ENCODE data around the gene INSL3. TPM values are rescaled to one million over a fixed set of nuclear protein-coding genes. Genes with fewer than 3 reads are reported as not detected.
"Not testable (repeated sequence)": the region's sequence is repeated elsewhere in the genome, so short reads cannot be mapped to it uniquely, and the experiment has no call there.

The INSL3 gene
- total RNA-seq, 1 donor from 2014 or later = not detected

DNA sequence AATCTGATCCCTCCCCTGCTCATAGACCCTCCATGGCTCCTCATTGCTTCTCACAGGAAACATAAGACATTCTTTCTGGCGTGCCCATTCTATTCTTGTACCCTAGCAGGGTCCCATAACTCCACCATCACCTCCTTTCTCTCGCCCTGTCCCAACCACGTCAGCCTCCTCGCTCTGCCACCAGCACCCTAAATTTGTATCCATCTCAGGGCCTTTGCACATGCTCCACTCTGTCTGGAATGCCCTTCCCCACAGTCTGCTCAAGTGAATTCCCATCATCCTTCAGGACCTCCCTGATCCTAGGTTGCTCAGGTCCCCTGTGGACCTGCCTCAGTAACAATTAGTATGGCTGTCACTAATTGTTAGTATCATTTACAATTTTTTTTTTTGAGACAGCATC lies 15.9 kb downstream of the INSL3 start:
- no peak overlapping the region for H3K4me3 Mint-ChIP-seq (ENCODE audit: unreplicated experiment)
- no peak overlapping the region for H3K27ac Mint-ChIP-seq (ENCODE audit: unreplicated experiment)
- Histone ChIP-seq H2AFZ (ENCODE audit: low read depth, low read length) (no peak overlapping the region), H3K79me2 (ENCODE audit: insufficient read depth, low read length) (no peaks in the 10 kb centered on the region), H3K27ac (ENCODE audit: low read depth, low read length) (no peak overlapping the region), H4K20me1 (ENCODE audit: insufficient read depth, low read length) (no peaks in the 10 kb centered on the region), H3K9ac (ENCODE audit: low read length) (no peak overlapping the region), H3K4me3 (ENCODE audit: insufficient read depth, low read depth, low read length) (no peak overlapping the region), H3K27me3 (ENCODE audit: insufficient read depth, low read length) (no peaks in the 10 kb centered on the region), H3K36me3 (ENCODE audit: insufficient read depth, low read length) (no peaks in the 10 kb centered on the region), H3K4me2 (ENCODE audit: low read length) (no peak overlapping the region), H3K9me3 (ENCODE audit: insufficient read depth, low read depth, low read length) (no peaks in the 10 kb centered on the region), H3K4me1 (ENCODE audit: insufficient read depth, low read length) (no peaks in the 10 kb centered on the region)
- H3K27me3 Mint-ChIP-seq (ENCODE audit: low read depth, unreplicated experiment) = peaks cover 23% of the 10 kb centered on the region
- no peaks in the 10 kb centered on the region for H3K4me1 Mint-ChIP-seq (ENCODE audit: low read depth, unreplicated experiment)
- H3K36me3 Mint-ChIP-seq (ENCODE audit: low read depth, unreplicated experiment) = no peaks in the 10 kb centered on the region
- TF ChIP-seq, protein P1, sequence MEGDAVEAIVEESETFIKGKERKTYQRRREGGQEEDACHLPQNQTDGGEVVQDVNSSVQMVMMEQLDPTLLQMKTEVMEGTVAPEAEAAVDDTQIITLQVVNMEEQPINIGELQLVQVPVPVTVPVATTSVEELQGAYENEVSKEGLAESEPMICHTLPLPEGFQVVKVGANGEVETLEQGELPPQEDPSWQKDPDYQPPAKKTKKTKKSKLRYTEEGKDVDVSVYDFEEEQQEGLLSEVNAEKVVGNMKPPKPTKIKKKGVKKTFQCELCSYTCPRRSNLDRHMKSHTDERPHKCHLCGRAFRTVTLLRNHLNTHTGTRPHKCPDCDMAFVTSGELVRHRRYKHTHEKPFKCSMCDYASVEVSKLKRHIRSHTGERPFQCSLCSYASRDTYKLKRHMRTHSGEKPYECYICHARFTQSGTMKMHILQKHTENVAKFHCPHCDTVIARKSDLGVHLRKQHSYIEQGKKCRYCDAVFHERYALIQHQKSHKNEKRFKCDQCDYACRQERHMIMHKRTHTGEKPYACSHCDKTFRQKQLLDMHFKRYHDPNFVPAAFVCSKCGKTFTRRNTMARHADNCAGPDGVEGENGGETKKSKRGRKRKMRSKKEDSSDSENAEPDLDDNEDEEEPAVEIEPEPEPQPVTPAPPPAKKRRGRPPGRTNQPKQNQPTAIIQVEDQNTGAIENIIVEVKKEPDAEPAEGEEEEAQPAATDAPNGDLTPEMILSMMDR (IDR thresholded peaks at IDR 0.05; ENCODE audit: insufficient read depth, low read depth, low read length) = no peak
- no peak for TF ChIP-seq EZH2 (IDR thresholded peaks at IDR 0.05; ENCODE audit: insufficient read depth, low read length)
- no peak for DNase-seq (ENCODE audit: low read depth)
- H3K9me3 Mint-ChIP-seq (ENCODE audit: unreplicated experiment) = no peaks in the 10 kb centered on the region
- no peak for FAIRE-seq

DNA sequence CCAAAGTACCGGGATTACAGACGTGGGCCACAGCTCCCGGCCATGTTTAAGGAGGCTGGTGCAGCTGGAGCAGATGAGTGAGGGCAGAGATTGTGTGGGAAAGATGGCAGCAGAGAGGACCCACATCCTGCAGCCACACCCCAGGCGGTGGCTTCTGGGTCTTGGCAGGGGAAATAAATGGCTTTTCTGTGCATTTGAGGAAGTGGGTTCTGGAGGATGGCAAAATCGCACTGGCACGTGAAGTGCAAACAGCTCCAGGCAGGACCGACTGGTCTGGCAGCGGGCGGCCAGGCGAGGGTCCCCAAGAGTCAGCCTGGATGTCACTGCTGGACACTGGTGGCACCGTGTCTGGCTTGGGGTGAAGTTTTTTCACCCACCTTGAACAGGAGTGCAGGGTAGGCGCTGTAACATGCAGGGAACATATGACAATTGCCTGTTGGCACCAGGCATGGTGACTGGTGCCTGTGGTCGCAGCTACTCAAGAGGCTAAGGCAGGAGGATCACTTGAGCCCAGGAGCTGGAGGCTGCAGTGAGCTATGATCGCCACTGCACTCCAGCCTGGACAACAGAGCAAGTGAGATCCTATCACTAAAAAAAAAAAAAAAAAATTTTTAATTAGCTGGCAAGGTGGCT lies 17.9 kb downstream of the INSL3 start:
- Mint-ChIP-seq H3K27ac (ENCODE audit: unreplicated experiment) (no peak overlapping the region), H3K36me3 (ENCODE audit: low read depth, unreplicated experiment) (no peaks in the 10 kb centered on the region), H3K9me3 (ENCODE audit: unreplicated experiment) (no peaks in the 10 kb centered on the region), H3K27me3 (ENCODE audit: low read depth, unreplicated experiment) (peaks cover 28% of the 10 kb centered on the region), H3K4me3 (ENCODE audit: unreplicated experiment) (no peak overlapping the region), H3K4me1 (ENCODE audit: low read depth, unreplicated experiment) (no peaks in the 10 kb centered on the region)
- Histone ChIP-seq H3K27ac (ENCODE audit: low read depth, low read length) (no peak overlapping the region), H3K4me3 (ENCODE audit: insufficient read depth, low read depth, low read length) (no peak overlapping the region), H2AFZ (ENCODE audit: low read depth, low read length) (no peak overlapping the region), H3K4me2 (ENCODE audit: low read length) (no peak overlapping the region), H3K9me3 (ENCODE audit: insufficient read depth, low read depth, low read length) (no peaks in the 10 kb centered on the region), H4K20me1 (ENCODE audit: insufficient read depth, low read length) (no peaks in the 10 kb centered on the region), H3K4me1 (ENCODE audit: insufficient read depth, low read length) (no peaks in the 10 kb centered on the region), H3K27me3 (ENCODE audit: insufficient read depth, low read length) (no peaks in the 10 kb centered on the region), H3K36me3 (ENCODE audit: insufficient read depth, low read length) (no peaks in the 10 kb centered on the region), H3K79me2 (ENCODE audit: insufficient read depth, low read length) (no peaks in the 10 kb centered on the region), H3K9ac (ENCODE audit: low read length) (no peak overlapping the region)
- TF ChIP-seq, protein P1 (IDR thresholded peaks at IDR 0.05; ENCODE audit: insufficient read depth, low read depth, low read length) = no peak
- DNase-seq (ENCODE audit: low read depth) (no peak), FAIRE-seq (no peak)

DNA sequence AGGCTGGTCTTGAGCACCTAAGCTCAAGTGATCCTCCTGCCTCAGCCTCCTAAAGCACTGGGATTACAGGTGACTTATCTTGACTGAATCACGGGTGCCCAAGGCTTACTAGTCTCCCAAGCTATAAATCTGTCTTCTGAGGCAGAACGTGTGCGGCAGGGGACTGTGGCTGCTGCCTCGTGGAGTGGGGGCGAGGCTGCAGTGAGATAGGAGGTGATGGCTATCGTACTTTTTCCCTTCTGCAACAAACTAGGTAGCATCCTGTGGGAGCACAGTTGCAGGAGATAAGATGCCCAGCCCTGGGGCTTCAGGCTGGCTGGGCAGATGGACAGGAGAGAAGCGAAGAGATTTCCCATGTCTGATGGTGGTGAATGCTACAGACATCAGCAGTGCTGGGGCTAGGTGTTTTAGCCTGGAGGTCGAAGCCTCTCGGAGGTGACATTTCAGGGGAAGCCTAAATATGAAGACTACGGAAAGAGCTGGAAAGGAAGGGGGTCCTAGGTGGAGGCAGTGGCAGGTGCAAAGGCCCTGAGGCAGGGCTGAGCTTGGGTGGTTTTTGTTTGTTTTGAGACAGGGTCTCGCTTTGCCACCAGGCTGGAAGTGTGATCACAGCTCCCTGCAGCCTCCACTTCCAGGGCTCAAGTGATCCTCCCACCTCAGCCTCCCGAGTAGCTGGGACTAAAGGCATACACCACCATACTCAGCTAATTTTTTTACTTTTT lies 19.0 kb downstream of the INSL3 start:
- Mint-ChIP-seq H3K9me3 (ENCODE audit: unreplicated experiment) (no peaks in the 10 kb centered on the region), H3K27me3 (ENCODE audit: low read depth, unreplicated experiment) (peaks cover 33% of the 10 kb centered on the region), H3K4me1 (ENCODE audit: low read depth, unreplicated experiment) (peaks cover 2% of the 10 kb centered on the region), H3K4me3 (ENCODE audit: unreplicated experiment) (no peak overlapping the region), H3K36me3 (ENCODE audit: low read depth, unreplicated experiment) (no peaks in the 10 kb centered on the region), H3K27ac (ENCODE audit: unreplicated experiment) (no peak overlapping the region)
- Histone ChIP-seq H3K4me3 (ENCODE audit: insufficient read depth, low read depth, low read length) (no peak overlapping the region), H3K4me1 (ENCODE audit: insufficient read depth, low read length) (no peaks in the 10 kb centered on the region), H4K20me1 (ENCODE audit: insufficient read depth, low read length) (no peaks in the 10 kb centered on the region), H3K9me3 (ENCODE audit: insufficient read depth, low read depth, low read length) (no peaks in the 10 kb centered on the region), H3K79me2 (ENCODE audit: insufficient read depth, low read length) (no peaks in the 10 kb centered on the region), H3K4me2 (ENCODE audit: low read length) (no peak overlapping the region), H3K27ac (ENCODE audit: low read depth, low read length) (no peak overlapping the region), H2AFZ (ENCODE audit: low read depth, low read length) (no peak overlapping the region), H3K36me3 (ENCODE audit: insufficient read depth, low read length) (no peaks in the 10 kb centered on the region), H3K9ac (ENCODE audit: low read length) (no peak overlapping the region), H3K27me3 (ENCODE audit: insufficient read depth, low read length) (peaks cover 3% of the 10 kb centered on the region)
- TF ChIP-seq, protein P1 (IDR thresholded peaks at IDR 0.05; ENCODE audit: insufficient read depth, low read depth, low read length) = no peak
- TF ChIP-seq EZH2 (IDR thresholded peaks at IDR 0.05; ENCODE audit: insufficient read depth, low read length) = no peak
- no peak for DNase-seq (ENCODE audit: low read depth)
- FAIRE-seq = no peak

DNA sequence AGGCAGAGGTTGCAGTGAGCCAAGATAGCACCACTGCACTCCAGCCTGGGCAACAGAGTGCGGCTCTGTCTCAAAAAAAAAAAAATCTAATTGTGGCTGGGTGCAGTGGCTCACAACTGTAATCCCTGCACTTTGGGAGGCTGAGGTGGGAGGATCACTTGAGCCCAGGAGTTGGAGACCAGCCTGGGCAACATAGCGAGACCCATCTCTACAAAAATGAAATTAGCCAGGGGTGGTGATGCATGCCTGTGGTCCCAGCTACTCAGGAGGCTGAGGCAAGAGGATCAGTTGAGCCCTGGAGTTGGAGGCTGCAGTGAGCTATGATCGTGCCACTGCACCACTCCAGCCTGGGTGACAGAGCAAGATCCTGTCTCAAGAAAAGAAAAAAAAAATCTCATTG lies 22.7 kb downstream of the INSL3 start:
- peaks cover 27% of the 10 kb centered on the region for H3K27me3 ChIP-seq (ENCODE audit: insufficient read depth, low read length)

More for the DNA sequence above, 22.7 kb downstream of the INSL3 start:
- DNase-seq (ENCODE audit: low read depth); H3K79me2 ChIP-seq (ENCODE audit: insufficient read depth, low read length); H3K4me3 ChIP-seq (ENCODE audit: insufficient read depth, low read depth, low read length); H3K4me1 Mint-ChIP-seq (ENCODE audit: low read depth, unreplicated experiment); H3K27ac Mint-ChIP-seq (ENCODE audit: unreplicated experiment); H3K9me3 Mint-ChIP-seq (ENCODE audit: unreplicated experiment); FAIRE-seq; H2AFZ ChIP-seq (ENCODE audit: low read depth, low read length); H4K20me1 ChIP-seq (ENCODE audit: insufficient read depth, low read length); H3K4me3 Mint-ChIP-seq (ENCODE audit: unreplicated experiment); H3K36me3 ChIP-seq (ENCODE audit: insufficient read depth, low read length); H3K27ac ChIP-seq (ENCODE audit: low read depth, low read length); H3K9ac ChIP-seq (ENCODE audit: low read length); H3K36me3 Mint-ChIP-seq (ENCODE audit: low read depth, unreplicated experiment); H3K4me2 ChIP-seq (ENCODE audit: low read length); H3K9me3 ChIP-seq (ENCODE audit: insufficient read depth, low read depth, low read length); H3K4me1 ChIP-seq (ENCODE audit: insufficient read depth, low read length): not testable (repeated sequence)
- H3K27me3 Mint-ChIP-seq (ENCODE audit: low read depth, unreplicated experiment) = peaks cover 53% of the 10 kb centered on the region

Measured in astrocyte (in vitro differentiated cells and primary cell).